Muscle layer of colon (tissue), 2 donors: Measurements from ENCODE around the gene MYMK.

Source experiments
- H3K27ac ChIP-seq: one replicate; pipeline ENCODE4 v1.7.0; 2013; ENCODE audit warnings: low read depth, mild to moderate bottlenecking, low read length, moderate library complexity
- H3K27me3 ChIP-seq, 2 donors: one replicate each; pipeline ENCODE4 v1.7.0; 2013; ENCODE audit warnings: low read length in 2 of 2, mild to moderate bottlenecking in 2 of 2; ENCODE audit not compliant: insufficient read depth in 2 of 2, control insufficient read depth in 1 of 2
- H3K36me3 ChIP-seq: one replicate; pipeline ENCODE4 v1.7.0; 2013; ENCODE audit warnings: mild to moderate bottlenecking, low read length; ENCODE audit not compliant: insufficient read depth
- H3K4me1 ChIP-seq: one replicate; pipeline ENCODE4 v1.7.0; 2013; ENCODE audit warnings: mild to moderate bottlenecking, low read length; ENCODE audit not compliant: insufficient read depth
- H3K4me3 ChIP-seq, 2 donors: one replicate each; pipeline ENCODE4 v1.7.0; 2013; ENCODE audit warnings: low read length in 2 of 2, low read depth in 1 of 2, mild to moderate bottlenecking in 1 of 2, moderate library complexity in 1 of 2
- H3K9ac ChIP-seq: one replicate; pipeline ENCODE4 v1.7.0; 2013; ENCODE audit warnings: low read length
- H3K9me3 ChIP-seq: one replicate; pipeline ENCODE4 v1.7.0; 2013; ENCODE audit warnings: mild to moderate bottlenecking, low read length
- donor health status: abdominal sarcoma.
- donor health status: Adenocarcinoma of cecum.

MYMK gene

GRCh38 chr9:133531293-133531692 lies 6.5 kb upstream of the MYMK start:
- H3K27me3 ChIP-seq: peaks cover 0 to 4% of the 10 kb centered on the region in 2 donors

GRCh38 chr9:133529874-133530273 lies 5.1 kb upstream of the MYMK start:
- Histone ChIP-seq H3K27me3 (peaks cover 0 to 4% of the 10 kb centered on the region in 2 donors), H3K4me1 (peaks cover 46% of the 10 kb centered on the region), H3K27ac (no peak overlapping the region), H3K4me3 (no peak overlapping the region), H3K36me3 (no peaks in the 10 kb centered on the region), H3K9ac (no peak overlapping the region), H3K9me3 (no peaks in the 10 kb centered on the region)

More at GRCh38 chr9:133531293-133531692, 6.5 kb upstream of the MYMK start:
- Histone ChIP-seq H3K27ac (no peak overlapping the region), H3K4me1 (peaks cover 54% of the 10 kb centered on the region), H3K9ac (no peak overlapping the region), H3K4me3 (no peak overlapping the region), H3K9me3 (no peaks in the 10 kb centered on the region), H3K36me3 (no peaks in the 10 kb centered on the region)

GRCh38 chr9:133529457-133529856 lies 4.7 kb upstream of the MYMK start:
- peaks cover 44% of the 10 kb centered on the region for H3K4me1 ChIP-seq

DNA sequence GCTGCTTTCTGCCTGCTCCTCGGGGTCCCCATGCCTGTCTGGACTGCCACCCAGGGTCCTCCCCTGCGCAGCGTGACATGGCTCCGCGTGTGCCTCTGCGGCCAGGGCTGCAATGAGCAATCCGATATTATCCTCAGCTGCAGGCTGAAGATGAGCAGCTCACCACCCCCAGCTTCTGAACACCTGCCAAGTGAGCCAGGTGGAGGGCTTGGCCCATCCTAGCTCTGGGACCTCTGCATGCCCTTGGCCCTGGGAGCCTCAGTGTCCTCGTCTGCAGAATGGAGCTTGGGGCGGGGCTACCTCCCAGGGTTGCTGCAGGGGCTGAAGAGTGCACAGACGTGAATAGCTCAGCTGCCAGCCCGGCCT lies 4.1 kb upstream of the MYMK start:
- H3K4me1 ChIP-seq: peaks cover 40% of the 10 kb centered on the region
- H3K36me3 ChIP-seq: no peaks in the 10 kb centered on the region
- no peak overlapping the region for H3K9ac ChIP-seq
- no peak overlapping the region for H3K4me3 ChIP-seq
- no peaks in the 10 kb centered on the region for H3K27me3 ChIP-seq
- no peak overlapping the region for H3K27ac ChIP-seq
- no peaks in the 10 kb centered on the region for H3K9me3 ChIP-seq

More at GRCh38 chr9:133529457-133529856, 4.7 kb upstream of the MYMK start:
- no peaks in the 10 kb centered on the region for H3K9me3 ChIP-seq
- no peak overlapping the region for H3K9ac ChIP-seq
- no peak overlapping the region for H3K4me3 ChIP-seq
- H3K27me3 ChIP-seq: no peaks in the 10 kb centered on the region
- no peak overlapping the region for H3K27ac ChIP-seq
- no peaks in the 10 kb centered on the region for H3K36me3 ChIP-seq

DNA sequence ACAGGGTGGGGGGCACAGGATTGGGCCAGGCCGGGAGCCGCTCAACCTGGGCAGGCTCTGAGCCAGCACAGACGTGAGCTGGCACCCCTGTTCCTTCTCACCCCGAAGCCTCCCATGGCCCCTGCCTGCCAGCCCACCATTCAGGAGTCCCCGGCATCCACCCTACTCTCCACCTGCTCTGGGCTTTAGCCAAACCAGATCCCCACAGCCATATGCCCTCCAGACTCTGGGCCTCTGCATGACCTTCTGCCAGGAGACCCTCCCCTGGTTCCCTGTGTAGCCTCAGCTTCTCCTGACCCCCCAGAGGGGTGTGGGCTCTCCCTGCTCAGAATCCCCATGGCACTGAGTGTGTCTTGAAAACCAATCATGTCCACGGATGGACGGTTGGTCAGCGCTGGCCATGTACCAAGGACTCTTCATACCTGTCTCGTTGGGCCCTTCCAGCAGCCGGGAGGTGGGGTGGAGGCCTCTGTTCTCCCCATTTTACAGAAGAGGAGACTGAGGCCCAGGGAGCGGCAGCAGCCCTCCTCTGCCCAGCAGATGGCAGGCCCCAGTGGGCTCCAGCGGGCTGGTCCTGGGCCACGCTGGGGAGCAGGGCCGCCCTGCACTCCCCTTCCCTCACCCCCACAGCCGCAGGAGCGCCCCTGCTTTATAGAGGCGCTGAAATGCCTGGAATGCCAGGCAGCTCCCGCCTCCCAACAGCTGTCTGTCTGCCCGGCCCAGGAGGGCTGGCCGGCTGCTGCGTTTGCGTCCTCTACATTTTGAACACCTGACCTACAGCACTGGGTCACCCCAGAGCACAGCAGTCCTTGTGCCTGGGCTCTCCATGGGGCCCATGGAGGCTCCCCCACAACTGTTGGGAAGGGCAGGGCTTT lies 3.5 kb upstream of the MYMK start:
- Histone ChIP-seq H3K27me3 (no peaks in the 10 kb centered on the region), H3K27ac (peak overlapping the region; percentile 42), H3K9me3 (no peaks in the 10 kb centered on the region), H3K4me1 (peaks cover 34% of the 10 kb centered on the region), H3K9ac (no peak overlapping the region), H3K36me3 (no peaks in the 10 kb centered on the region), H3K4me3 (no peak overlapping the region)

DNA sequence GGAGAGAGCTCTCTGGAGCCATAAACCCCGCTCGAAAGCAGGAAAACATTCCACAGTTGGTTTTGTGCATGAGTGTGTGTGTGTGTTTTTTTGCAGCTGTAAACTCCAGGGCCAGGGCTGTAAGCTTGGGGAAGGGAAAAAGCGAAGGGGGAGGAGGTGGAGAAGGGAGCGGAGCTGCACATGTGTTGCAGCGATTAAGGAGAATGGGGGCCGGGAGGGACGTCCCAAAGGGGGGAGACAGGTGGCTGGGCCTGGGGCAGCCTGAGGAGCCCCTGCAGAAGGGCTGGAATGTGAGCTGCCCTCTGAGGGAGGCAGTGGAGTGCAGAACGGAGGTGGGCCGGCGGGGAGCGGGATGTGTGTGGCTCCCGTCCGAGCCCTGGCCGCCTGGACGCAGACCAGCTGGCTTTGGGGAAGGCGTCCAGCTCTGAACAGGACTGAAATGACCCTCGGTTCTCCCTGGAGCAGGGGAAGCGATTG lies 2.7 kb upstream of the MYMK start:
- Histone ChIP-seq H3K4me3 (no peak overlapping the region), H3K27me3 (no peaks in the 10 kb centered on the region), H3K4me1 (peaks cover 32% of the 10 kb centered on the region), H3K27ac (peak overlapping the region; percentile 42), H3K9ac (no peak overlapping the region), H3K36me3 (no peaks in the 10 kb centered on the region), H3K9me3 (no peaks in the 10 kb centered on the region)

GRCh38 chr9:133526721-133527321 lies 2.1 kb upstream of the MYMK start:
- Histone ChIP-seq H3K36me3 (no peaks in the 10 kb centered on the region), H3K4me1 (peaks cover 32% of the 10 kb centered on the region), H3K27me3 (no peaks in the 10 kb centered on the region), H3K4me3 (no peak overlapping the region), H3K27ac (peak overlapping the region; percentile 6), H3K9me3 (no peaks in the 10 kb centered on the region), H3K9ac (no peak overlapping the region)

DNA sequence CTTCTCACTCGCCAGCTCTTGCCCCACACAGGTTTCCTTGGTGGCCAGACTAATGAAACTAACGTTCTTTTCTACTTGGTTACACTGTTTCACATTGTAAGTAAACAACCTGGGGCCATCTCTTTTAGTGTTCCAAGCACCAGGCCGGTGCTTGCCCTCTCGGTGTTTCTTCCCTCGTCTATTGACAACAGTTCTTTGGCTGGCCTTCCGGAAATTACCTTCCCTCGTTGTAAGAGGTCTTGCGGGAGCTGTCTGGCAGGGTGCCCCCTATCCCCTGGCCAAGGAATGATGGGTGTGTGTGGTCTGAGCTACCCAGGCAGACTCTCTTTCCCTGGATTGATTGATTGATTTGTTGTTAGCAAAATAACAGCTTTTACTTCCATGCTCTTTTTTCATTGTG lies 918 bp upstream of the MYMK start:
- H3K9ac ChIP-seq: no peak overlapping the region
- H3K4me3 ChIP-seq: no peak overlapping the region
- no peaks in the 10 kb centered on the region for H3K9me3 ChIP-seq
- H3K27ac ChIP-seq: no peak overlapping the region
- H3K27me3 ChIP-seq: no peaks in the 10 kb centered on the region
- H3K4me1 ChIP-seq: peaks cover 32% of the 10 kb centered on the region
- no peaks in the 10 kb centered on the region for H3K36me3 ChIP-seq

- Histone ChIP-seq H3K4me1 (peaks cover 32% of the 10 kb centered on the region), H3K9me3 (no peaks in the 10 kb centered on the region), H3K27ac (no peak overlapping the region), H3K4me3 (no peak overlapping the region), H3K36me3 (no peaks in the 10 kb centered on the region), H3K9ac (no peak overlapping the region), H3K27me3 (no peaks in the 10 kb centered on the region)
These were observed 613 bp downstream of the MYMK start for GRCh38 chr9:133524146-133524545.

GRCh38 chr9:133523106-133523505 lies 1.7 kb downstream of the MYMK start:
- H3K4me3 ChIP-seq: no peak overlapping the region
- H3K36me3 ChIP-seq: no peaks in the 10 kb centered on the region
- H3K4me1 ChIP-seq: peaks cover 21% of the 10 kb centered on the region
- H3K9me3 ChIP-seq: no peaks in the 10 kb centered on the region
- H3K27me3 ChIP-seq: no peaks in the 10 kb centered on the region
- H3K27ac ChIP-seq: no peak overlapping the region
- no peak overlapping the region for H3K9ac ChIP-seq

DNA sequence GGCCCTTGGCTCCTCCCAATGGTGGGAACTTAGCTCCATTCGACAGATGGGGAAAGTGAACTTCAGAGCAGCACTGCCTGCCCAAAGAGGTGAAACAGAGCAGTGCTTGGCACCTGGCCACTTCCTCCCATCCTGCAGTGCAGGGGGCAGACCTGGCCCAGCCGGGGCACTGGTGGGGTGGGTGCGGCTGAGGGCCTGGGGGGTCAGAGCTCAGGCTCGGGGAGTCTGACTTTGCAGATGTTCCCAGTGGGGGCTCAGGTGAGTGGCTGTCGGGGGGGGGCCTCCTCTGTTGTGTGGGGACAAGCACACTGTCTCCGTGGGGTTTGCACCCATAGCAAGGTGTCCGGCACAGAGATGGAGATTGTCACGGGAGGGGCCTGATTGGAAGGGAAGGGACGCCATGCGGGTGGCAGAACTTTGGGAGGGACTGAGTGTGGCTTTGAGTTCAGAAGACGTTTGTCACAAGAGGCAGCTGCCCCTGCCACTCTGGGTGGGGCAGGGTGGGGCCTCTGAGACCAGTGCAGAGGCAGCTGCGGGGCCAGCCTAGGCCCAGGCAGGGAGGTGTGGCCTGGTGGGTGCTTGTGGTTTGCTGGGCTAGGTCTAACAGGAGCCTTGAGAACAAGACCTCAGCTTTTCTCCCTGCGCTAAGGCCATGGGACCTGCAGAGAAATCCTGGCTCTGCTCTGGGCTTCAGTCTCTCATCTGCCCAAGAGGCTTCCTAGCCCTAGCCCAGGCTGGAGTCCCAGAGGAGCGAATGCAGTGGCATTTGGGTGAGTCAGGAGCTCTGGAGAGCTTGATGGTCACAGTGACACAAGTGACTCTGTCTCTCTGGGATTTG lies 2.5 kb downstream of the MYMK start:
- no peak overlapping the region for H3K9ac ChIP-seq
- no peak overlapping the region for H3K4me3 ChIP-seq
- H3K27ac ChIP-seq: no peak overlapping the region
- H3K4me1 ChIP-seq: peaks cover 13% of the 10 kb centered on the region
- H3K9me3 ChIP-seq: no peaks in the 10 kb centered on the region
- H3K36me3 ChIP-seq: no peaks in the 10 kb centered on the region
- H3K27me3 ChIP-seq: no peaks in the 10 kb centered on the region
